ENCODE results near the gene ITIH4. TPM values are rescaled to one million over a fixed set of nuclear protein-coding genes. Genes with fewer than 3 reads are reported as not detected.
A peak's percentile ranks its signal among the peaks of the same experiment; 100 is the strongest.

ITIH4 gene
- total and polyA plus RNA-seq, 2 of the 13 experiments (the other 11 are each of a cell fraction or from before 2014, with no cell fraction given): 2.7 to 5.3 TPM

DNA sequence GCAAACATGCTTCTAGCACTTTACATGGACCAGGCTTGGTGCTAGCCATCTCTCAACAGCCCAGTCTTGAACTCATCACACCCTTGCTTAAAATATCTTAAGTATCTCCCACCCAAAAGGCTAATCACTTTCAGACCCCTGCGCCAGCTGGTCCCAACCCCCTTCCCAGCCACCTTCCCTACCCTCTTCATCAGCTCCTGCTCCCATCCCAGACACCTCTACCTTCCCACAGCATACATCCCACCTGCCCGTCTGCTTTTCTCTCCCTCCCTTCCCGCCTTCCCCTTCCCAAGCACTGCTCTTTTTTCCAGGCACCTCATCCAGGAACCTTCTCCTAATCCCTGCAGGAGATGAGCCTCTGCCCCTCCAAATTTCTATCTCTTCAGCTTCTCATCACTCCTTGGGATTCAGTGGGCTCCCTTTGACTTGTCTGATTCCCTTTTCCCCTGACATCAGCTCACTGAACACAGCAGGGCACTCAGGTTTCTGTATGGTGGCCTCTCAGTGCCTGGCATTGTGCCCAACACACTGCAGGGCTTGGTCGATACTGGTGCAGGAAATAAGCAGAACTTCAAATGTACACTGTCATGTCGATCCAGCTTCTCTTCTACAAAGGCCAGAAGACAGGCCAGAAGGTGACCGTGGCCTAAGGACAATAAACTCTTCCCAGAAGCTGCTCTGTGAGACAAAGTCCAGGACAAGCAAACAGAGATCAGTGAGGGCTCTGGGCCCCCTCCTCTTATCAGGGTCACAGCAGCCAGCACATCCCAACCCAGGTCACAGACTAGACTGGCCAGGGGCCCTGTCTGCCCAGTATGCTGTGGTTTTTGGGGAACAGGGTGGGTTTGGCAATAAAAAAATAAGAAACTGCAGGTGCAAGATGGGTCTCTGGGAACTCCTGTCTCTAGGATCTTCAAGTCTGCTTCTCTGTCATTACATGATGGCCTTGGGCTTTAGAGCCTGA is 55.3 kb downstream of the ITIH4 start (continued):
- TF ChIP-seq SALL1 (CRISPR knock-in tag; IDR thresholded peaks at IDR 0.05) (peak; percentile 94), E2F5 (CRISPR knock-in tag; conservative IDR thresholded peaks at IDR 0.05) (no peak), ZNF33B (CRISPR knock-in tag; IDR thresholded peaks at IDR 0.05) (no peak; the same call in 1 of the 2 replicates), JUNB (CRISPR knock-in tag; IDR thresholded peaks at IDR 0.05; ENCODE audit: borderline replicate concordance) (no peak), CEBPZ (IDR thresholded peaks at IDR 0.05; ENCODE audit: low read length) (no peak), IKZF5 (CRISPR knock-in tag; IDR thresholded peaks at IDR 0.05) (peak; percentile 84), LRRFIP1 (CRISPR knock-in tag; conservative IDR thresholded peaks at IDR 0.05) (no peak), SPEN (CRISPR knock-in tag; IDR thresholded peaks at IDR 0.05; ENCODE audit: low read depth) (peak; percentile 66; the same call in 1 of the 2 replicates), ERF (CRISPR knock-in tag; IDR thresholded peaks at IDR 0.05) (peak; percentile 73; the same call in 1 of the 2 replicates), ZIK1 (CRISPR knock-in tag; IDR thresholded peaks at IDR 0.05; ENCODE audit: borderline replicate concordance, low read depth) (no peak), ZNF101 (CRISPR knock-in tag; IDR thresholded peaks at IDR 0.05; ENCODE audit: borderline replicate concordance, low read depth) (no peak)
- TF ChIP-seq, protein P1, sequence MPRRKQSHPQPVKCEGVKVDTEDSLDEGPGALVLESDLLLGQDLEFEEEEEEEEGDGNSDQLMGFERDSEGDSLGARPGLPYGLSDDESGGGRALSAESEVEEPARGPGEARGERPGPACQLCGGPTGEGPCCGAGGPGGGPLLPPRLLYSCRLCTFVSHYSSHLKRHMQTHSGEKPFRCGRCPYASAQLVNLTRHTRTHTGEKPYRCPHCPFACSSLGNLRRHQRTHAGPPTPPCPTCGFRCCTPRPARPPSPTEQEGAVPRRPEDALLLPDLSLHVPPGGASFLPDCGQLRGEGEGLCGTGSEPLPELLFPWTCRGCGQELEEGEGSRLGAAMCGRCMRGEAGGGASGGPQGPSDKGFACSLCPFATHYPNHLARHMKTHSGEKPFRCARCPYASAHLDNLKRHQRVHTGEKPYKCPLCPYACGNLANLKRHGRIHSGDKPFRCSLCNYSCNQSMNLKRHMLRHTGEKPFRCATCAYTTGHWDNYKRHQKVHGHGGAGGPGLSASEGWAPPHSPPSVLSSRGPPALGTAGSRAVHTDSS (CRISPR knock-in tag; conservative IDR thresholded peaks at IDR 0.05): no peak
- TF ChIP-seq, protein P2, sequence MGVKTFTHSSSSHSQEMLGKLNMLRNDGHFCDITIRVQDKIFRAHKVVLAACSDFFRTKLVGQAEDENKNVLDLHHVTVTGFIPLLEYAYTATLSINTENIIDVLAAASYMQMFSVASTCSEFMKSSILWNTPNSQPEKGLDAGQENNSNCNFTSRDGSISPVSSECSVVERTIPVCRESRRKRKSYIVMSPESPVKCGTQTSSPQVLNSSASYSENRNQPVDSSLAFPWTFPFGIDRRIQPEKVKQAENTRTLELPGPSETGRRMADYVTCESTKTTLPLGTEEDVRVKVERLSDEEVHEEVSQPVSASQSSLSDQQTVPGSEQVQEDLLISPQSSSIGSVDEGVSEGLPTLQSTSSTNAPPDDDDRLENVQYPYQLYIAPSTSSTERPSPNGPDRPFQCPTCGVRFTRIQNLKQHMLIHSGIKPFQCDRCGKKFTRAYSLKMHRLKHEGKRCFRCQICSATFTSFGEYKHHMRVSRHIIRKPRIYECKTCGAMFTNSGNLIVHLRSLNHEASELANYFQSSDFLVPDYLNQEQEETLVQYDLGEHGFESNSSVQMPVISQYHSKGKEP (CRISPR knock-in tag; IDR thresholded peaks at IDR 0.05): no peak
- TF ChIP-seq, protein P3, sequence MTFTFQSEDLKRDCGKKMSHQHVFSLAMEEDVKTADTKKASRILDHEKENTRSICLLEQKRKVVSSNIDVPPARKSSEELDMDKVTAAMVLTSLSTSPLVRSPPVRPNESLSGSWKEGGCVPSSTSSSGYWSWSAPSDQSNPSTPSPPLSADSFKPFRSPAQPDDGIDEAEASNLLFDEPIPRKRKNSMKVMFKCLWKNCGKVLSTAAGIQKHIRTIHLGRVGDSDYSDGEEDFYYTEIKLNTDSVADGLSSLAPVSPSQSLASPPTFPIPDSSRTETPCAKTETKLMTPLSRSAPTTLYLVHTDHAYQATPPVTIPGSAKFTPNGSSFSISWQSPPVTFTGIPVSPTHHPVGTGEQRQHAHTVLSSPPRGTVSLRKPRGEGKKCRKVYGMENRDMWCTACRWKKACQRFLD (CRISPR knock-in tag; IDR thresholded peaks at IDR 0.05; ENCODE audit: borderline replicate concordance): peak; percentile 35; the same call in 1 of the 2 replicates

All from HepG2 (cell line).